Osteoblast (primary cell): ENCODE results near the gene ADGRL3. TPM values are rescaled to one million over a fixed set of nuclear protein-coding genes. Genes with fewer than 3 reads are reported as not detected.

Experiments used
- DNase-seq: peaks from one replicate; pipeline ENCODE4 v3.0.0; 2011; ENCODE audit warnings: low spot score, mixed read lengths; ENCODE audit not compliant: insufficient read length; ENCODE audit errors: missing footprints
- H2AFZ ChIP-seq: 2 replicates; pipeline ENCODE4 v1.6.0; 2011; ENCODE audit warnings: mild to moderate bottlenecking, low read length
- H3K27ac ChIP-seq: 2 replicates; pipeline ENCODE4 v1.5.1; 2011; ENCODE audit warnings: mild to moderate bottlenecking, low read depth, low read length, moderate library complexity
- H3K27me3 ChIP-seq: 2 replicates; pipeline ENCODE4 v1.6.0; 2012; ENCODE audit warnings: mild to moderate bottlenecking, control low read depth, inconsistent platforms, low read length, moderate library complexity; ENCODE audit not compliant: insufficient read depth
- H3K36me3 ChIP-seq: 2 replicates; pipeline ENCODE4 v1.5.1; 2011; ENCODE audit warnings: mild to moderate bottlenecking, low read length, control low read depth, moderate library complexity; ENCODE audit not compliant: insufficient read depth
- H3K4me1 ChIP-seq: 2 replicates; pipeline ENCODE4 v1.5.1; 2011; ENCODE audit warnings: mild to moderate bottlenecking, low read length, control low read depth, moderate library complexity; ENCODE audit not compliant: insufficient read depth
- H3K4me2 ChIP-seq: 2 replicates; pipeline ENCODE4 v1.6.0; 2011; ENCODE audit warnings: mild to moderate bottlenecking, low read length; ENCODE audit not compliant: insufficient read depth
- H3K4me3 ChIP-seq: fragments of 200-600 bp; sonication (generic); 3 replicates; pipeline ENCODE4 v1.5.1; 2012; ENCODE audit warnings: mild to moderate bottlenecking, low read length, inconsistent platforms; ENCODE audit not compliant: insufficient read depth
- H3K79me2 ChIP-seq: 2 replicates; pipeline ENCODE4 v1.6.0; 2012; ENCODE audit warnings: mild to moderate bottlenecking, low read length, control low read depth, inconsistent platforms; ENCODE audit not compliant: insufficient read depth
- H3K9me3 ChIP-seq: 2 replicates; pipeline ENCODE4 v1.5.1; 2011; ENCODE audit warnings: low read depth, low read length, control low read depth
- H4K20me1 ChIP-seq: 2 replicates; pipeline ENCODE4 v1.6.0; 2012; ENCODE audit warnings: mild to moderate bottlenecking, low read length, control low read depth; ENCODE audit not compliant: insufficient read depth
- total RNA-seq: library from RNA; depleted of rRNA; stranded (reverse); fragments of >200 nt; gene quantifications from 2 replicates; pipeline ENCODE4 v1.2.3, GENCODE V29; 2012
- TF ChIP-seq, protein P1 (sequence below): IDR thresholded peaks from 2 replicates; pipeline ENCODE4 v1.5.1; 2011; ENCODE audit warnings: mild to moderate bottlenecking, low read depth, low read length, moderate library complexity; ENCODE audit errors: extremely low read depth

The ADGRL3 gene
- total RNA-seq, 1 donor: not detected

GRCh38 chr4:61245069-61245714, 45.1 kb downstream of the ADGRL3 start:
- Histone ChIP-seq H3K27ac (no peak overlapping the region), H3K4me3 (no peak overlapping the region), H4K20me1 (no peaks in the 10 kb centered on the region), H3K79me2 (no peaks in the 10 kb centered on the region), H2AFZ (no peak overlapping the region), H3K27me3 (no peaks in the 10 kb centered on the region), H3K4me2 (no peak overlapping the region), H3K9me3 (no peaks in the 10 kb centered on the region), H3K36me3 (no peaks in the 10 kb centered on the region), H3K4me1 (no peaks in the 10 kb centered on the region)
- no peak for DNase-seq
- TF ChIP-seq, protein P1, sequence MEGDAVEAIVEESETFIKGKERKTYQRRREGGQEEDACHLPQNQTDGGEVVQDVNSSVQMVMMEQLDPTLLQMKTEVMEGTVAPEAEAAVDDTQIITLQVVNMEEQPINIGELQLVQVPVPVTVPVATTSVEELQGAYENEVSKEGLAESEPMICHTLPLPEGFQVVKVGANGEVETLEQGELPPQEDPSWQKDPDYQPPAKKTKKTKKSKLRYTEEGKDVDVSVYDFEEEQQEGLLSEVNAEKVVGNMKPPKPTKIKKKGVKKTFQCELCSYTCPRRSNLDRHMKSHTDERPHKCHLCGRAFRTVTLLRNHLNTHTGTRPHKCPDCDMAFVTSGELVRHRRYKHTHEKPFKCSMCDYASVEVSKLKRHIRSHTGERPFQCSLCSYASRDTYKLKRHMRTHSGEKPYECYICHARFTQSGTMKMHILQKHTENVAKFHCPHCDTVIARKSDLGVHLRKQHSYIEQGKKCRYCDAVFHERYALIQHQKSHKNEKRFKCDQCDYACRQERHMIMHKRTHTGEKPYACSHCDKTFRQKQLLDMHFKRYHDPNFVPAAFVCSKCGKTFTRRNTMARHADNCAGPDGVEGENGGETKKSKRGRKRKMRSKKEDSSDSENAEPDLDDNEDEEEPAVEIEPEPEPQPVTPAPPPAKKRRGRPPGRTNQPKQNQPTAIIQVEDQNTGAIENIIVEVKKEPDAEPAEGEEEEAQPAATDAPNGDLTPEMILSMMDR: no peak

GRCh38 chr4:61246034-61246433, 45.9 kb downstream of the ADGRL3 start:
- no peak overlapping the region for H2AFZ ChIP-seq
- no peaks in the 10 kb centered on the region for H3K79me2 ChIP-seq
- no peak for DNase-seq
- H3K36me3 ChIP-seq: no peaks in the 10 kb centered on the region
- no peaks in the 10 kb centered on the region for H4K20me1 ChIP-seq
- no peaks in the 10 kb centered on the region for H3K27me3 ChIP-seq
- no peak overlapping the region for H3K27ac ChIP-seq
- no peak overlapping the region for H3K4me3 ChIP-seq
- H3K4me2 ChIP-seq: no peak overlapping the region
- no peaks in the 10 kb centered on the region for H3K9me3 ChIP-seq
- H3K4me1 ChIP-seq: no peaks in the 10 kb centered on the region
- TF ChIP-seq, protein P1: no peak

DNA sequence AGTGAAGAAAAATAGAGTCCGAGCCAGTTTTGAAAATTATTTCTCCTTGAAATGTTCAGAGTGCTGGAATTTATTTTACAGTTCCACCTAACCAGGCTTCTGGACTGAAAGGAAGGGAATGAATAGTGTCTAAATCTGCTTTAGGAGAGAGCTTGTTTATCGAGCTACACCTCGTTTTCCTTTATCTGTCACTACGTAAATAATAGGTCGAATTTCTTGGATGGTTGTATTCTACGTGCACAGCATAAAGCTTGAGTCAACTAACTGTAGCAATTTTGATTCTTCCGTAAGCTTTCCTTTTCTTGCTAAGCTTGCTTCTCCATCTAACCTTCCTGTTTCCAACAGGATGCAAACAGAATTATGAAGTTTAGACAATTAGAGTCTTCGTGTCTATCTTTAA, 48.6 kb downstream of the ADGRL3 start:
- H3K4me2 ChIP-seq: no peak overlapping the region
- no peaks in the 10 kb centered on the region for H4K20me1 ChIP-seq
- H3K4me3 ChIP-seq: no peak overlapping the region
- no peaks in the 10 kb centered on the region for H3K9me3 ChIP-seq
- no peaks in the 10 kb centered on the region for H3K4me1 ChIP-seq
- no peaks in the 10 kb centered on the region for H3K36me3 ChIP-seq
- no peaks in the 10 kb centered on the region for H3K79me2 ChIP-seq
- no peak for DNase-seq
- no peaks in the 10 kb centered on the region for H3K27me3 ChIP-seq
- TF ChIP-seq, protein P1: no peak
- H3K27ac ChIP-seq: no peak overlapping the region
- H2AFZ ChIP-seq: no peak overlapping the region

GRCh38 chr4:61251129-61251528, 51.0 kb downstream of the ADGRL3 start:
- no peaks in the 10 kb centered on the region for H4K20me1 ChIP-seq
- no peak overlapping the region for H3K27ac ChIP-seq
- no peak overlapping the region for H2AFZ ChIP-seq
- H3K4me3 ChIP-seq: no peak overlapping the region
- no peaks in the 10 kb centered on the region for H3K79me2 ChIP-seq
- no peaks in the 10 kb centered on the region for H3K27me3 ChIP-seq
- TF ChIP-seq, protein P1: no peak
- DNase-seq: no peak
- no peaks in the 10 kb centered on the region for H3K4me1 ChIP-seq
- H3K4me2 ChIP-seq: no peak overlapping the region
- H3K36me3 ChIP-seq: no peaks in the 10 kb centered on the region
- H3K9me3 ChIP-seq: no peaks in the 10 kb centered on the region
